CD14-positive monocyte (primary cell): ENCODE measurements around the gene FGFBP1. TPM values are rescaled to one million over a fixed set of nuclear protein-coding genes. Genes with fewer than 3 reads are reported as not detected.

Experiments
- DNase-seq, 3 donors: peaks; one replicate each; pipeline ENCODE4 v3.0.0-alpha.2; 2011 to 2022
- H2AFZ ChIP-seq: 2 replicates; pipeline ENCODE4 v1.6.0; 2012; ENCODE audit warnings: mild to moderate bottlenecking, low read depth, low read length, inconsistent platforms; ENCODE audit not compliant: insufficient read depth, poor library complexity, severe bottlenecking
- H3K27ac ChIP-seq, 2 donors: 1 replicate in 1 of 2; 2 replicates in 1 of 2; pipeline ENCODE4 v1.5.1; 2012 to 2013; ENCODE audit warnings: low read length in 2 of 2, control low read depth in 1 of 2, inconsistent platforms in 1 of 2, low read depth in 1 of 2, mild to moderate bottlenecking in 1 of 2
- H3K27me3 ChIP-seq, 2 donors: one replicate each; pipeline versions ENCODE4 v1.6.0 to v1.6.1; 2011 to 2013; ENCODE audit warnings: low read length in 2 of 2; ENCODE audit not compliant: control insufficient read depth in 2 of 2, insufficient read depth in 2 of 2
- H3K36me3 ChIP-seq, 2 donors: replicated peaks in 1 of 2; 1 replicate in 1 of 2; 2 replicates in 1 of 2; pipeline versions ENCODE4 v1.5.1 to v1.6.1; 2012 to 2013; ENCODE audit warnings: low read length in 2 of 2, control low read depth in 1 of 2, inconsistent platforms in 1 of 2, mild to moderate bottlenecking in 1 of 2; ENCODE audit not compliant: insufficient read depth in 2 of 2, control insufficient read depth in 1 of 2
- H3K4me1 ChIP-seq, 2 donors: 1 replicate in 1 of 2; 2 replicates in 1 of 2; pipeline versions ENCODE4 v1.5.1 to v1.6.1; 2012 to 2013; ENCODE audit warnings: low read length in 2 of 2, control low read depth in 1 of 2, inconsistent platforms in 1 of 2, mild to moderate bottlenecking in 1 of 2, moderate library complexity in 1 of 2; ENCODE audit not compliant: insufficient read depth in 2 of 2, control insufficient read depth in 1 of 2
- H3K4me2 ChIP-seq: replicated peaks from 2 replicates; pipeline ENCODE3; 2012; ENCODE audit warnings: low read length, moderate library complexity, mild to moderate bottlenecking; ENCODE audit not compliant: poor library complexity, severe bottlenecking; ENCODE audit errors: extremely low read depth
- H3K4me3 ChIP-seq, 3 experiments: fragments of 200-600 bp in 1 of 3; sonication (generic) in 1 of 3; replicated peaks in 1 of 3; 1 replicate in 2 of 3; 2 replicates in 1 of 3; pipeline ENCODE4 v1.5.1; 2011 to 2013; ENCODE audit warnings: low read length in 3 of 3, mild to moderate bottlenecking in 3 of 3, control low read depth in 2 of 3, low read depth in 2 of 3, inconsistent platforms in 1 of 3, moderate library complexity in 1 of 3
- H3K79me2 ChIP-seq: 2 replicates; pipeline ENCODE4 v1.6.0; 2012; ENCODE audit warnings: mild to moderate bottlenecking, control low read depth, inconsistent platforms, low read length, moderate library complexity; ENCODE audit not compliant: insufficient read depth
- H3K9ac ChIP-seq: 2 replicates; pipeline ENCODE4 v1.6.0; 2017; ENCODE audit warnings: low read length, mild to moderate bottlenecking; ENCODE audit not compliant: insufficient read depth, poor library complexity, severe bottlenecking
- H3K9me3 ChIP-seq, 2 donors: replicated peaks in 1 of 2; 1 replicate in 1 of 2; 2 replicates in 1 of 2; pipeline versions ENCODE4 v1.5.1 to v1.6.1; 2012 to 2013; ENCODE audit warnings: low read length in 2 of 2, control low read depth in 1 of 2; ENCODE audit not compliant: control insufficient read depth in 1 of 2, insufficient read depth in 1 of 2
- H4K20me1 ChIP-seq: 2 replicates; pipeline ENCODE4 v1.6.0; 2012; ENCODE audit warnings: mild to moderate bottlenecking, low read length, control low read depth, moderate library complexity; ENCODE audit not compliant: insufficient read depth
- H3K27ac Mint-ChIP-seq, 7 donors: one replicate each; pipeline ENCODE4 v1.8.0; 2020; ENCODE audit warnings: mild to moderate bottlenecking in 7 of 7, mixed read lengths in 7 of 7, moderate library complexity in 6 of 7, inconsistent platforms in 2 of 7
- H3K27me3 Mint-ChIP-seq, 3 donors: one replicate each; pipeline ENCODE4 v1.8.0; 2021 to 2022; ENCODE audit warnings: low read depth in 3 of 3, mild to moderate bottlenecking in 3 of 3, mixed read lengths in 3 of 3, moderate library complexity in 3 of 3, inconsistent platforms in 1 of 3
- H3K36me3 Mint-ChIP-seq, 2 donors: one replicate each; pipeline ENCODE4 v1.8.0; 2020; ENCODE audit warnings: mixed read lengths in 2 of 2, inconsistent platforms in 1 of 2, mild to moderate bottlenecking in 1 of 2
- H3K4me1 Mint-ChIP-seq: one replicate; pipeline ENCODE4 v1.8.0; 2020; ENCODE audit warnings: mild to moderate bottlenecking, mixed read lengths
- H3K4me3 Mint-ChIP-seq, 2 donors: one replicate each; pipeline ENCODE4 v1.8.0; 2020; ENCODE audit warnings: mild to moderate bottlenecking in 2 of 2, mixed read lengths in 2 of 2, moderate library complexity in 1 of 2
- H3K9me3 Mint-ChIP-seq, 7 donors: one replicate each; pipeline ENCODE4 v1.8.0; 2020 to 2022; ENCODE audit warnings: mixed read lengths in 7 of 7, mild to moderate bottlenecking in 6 of 7, moderate library complexity in 6 of 7, inconsistent platforms in 2 of 7
- CTCF ChIP-seq: fragments of 200-600 bp; IDR thresholded peaks from one replicate; pipeline ENCODE4 v1.8.0; 2022; ENCODE audit warnings: antibody characterized with exemption, mild to moderate bottlenecking
- WGBS: methylation state at CpG from one replicate; pipeline ENCODE4 v1.1.5; 2013; ENCODE audit warnings: missing lambda C conversion rate; ENCODE audit not compliant: insufficient coverage; 5-methylcytosine and 5-hydroxymethylcytosine counted together
- intact Hi-C, 2 donors: fragments of 100-400 bp; cut with micrococcal nuclease; formaldehyde crosslinking; loops; one replicate each; pipeline versions ENCODE4 v1.15.0 to v1.15.1; 2023
- polyA plus RNA-seq, 3 donors: library from polyadenylated mRNA; depleted of rRNA in 1 of 3; unstranded in 2 of 3; stranded (reverse) in 1 of 3; fragments of 300-500 nt in 2 of 3; fragments of >200 nt in 1 of 3; fragmentation: Illumina TruSeq in 2 of 3; gene quantifications; 1 replicate in 2 of 3; 2 replicates in 1 of 3; pipeline ENCODE4 v1.2.3, GENCODE V29; 2012 to 2021

Gene FGFBP1
- polyA plus RNA-seq, 3 donors, result not detected

DNA sequence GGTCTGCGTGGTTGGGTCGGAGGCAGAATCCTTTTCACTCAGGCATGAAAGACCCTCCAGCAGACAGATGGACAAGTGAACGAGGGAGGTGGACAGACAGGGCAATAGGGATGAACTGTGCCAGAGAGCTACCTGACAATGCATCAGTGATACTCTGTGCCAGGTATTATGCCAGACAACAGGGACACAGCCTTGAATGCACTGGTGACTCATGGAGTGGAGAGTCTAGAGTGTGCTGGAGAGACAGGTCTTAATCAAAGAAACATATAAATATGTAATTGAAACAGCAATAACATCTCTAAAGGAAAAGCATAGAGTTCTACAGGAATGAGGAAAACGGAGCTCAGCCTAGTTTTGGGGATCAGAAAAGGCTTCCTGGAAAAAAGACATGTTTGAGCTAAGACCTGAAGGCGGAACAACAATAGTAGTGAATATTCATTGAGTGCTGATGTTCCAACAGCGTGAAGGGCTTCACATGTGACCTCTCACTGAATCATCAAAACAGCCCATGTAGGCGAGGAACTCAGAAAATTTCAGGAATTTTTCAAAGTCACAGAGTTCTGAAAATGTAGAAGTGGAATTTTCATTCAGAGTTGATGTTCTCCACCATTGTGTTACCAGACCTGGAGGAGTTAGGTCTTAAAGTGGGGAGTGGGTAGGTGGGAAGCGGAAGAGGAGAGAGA lies 44.4 kb upstream of the FGFBP1 start:
- H3K27ac Mint-ChIP-seq, result no peak overlapping the region
- no peaks in the 10 kb centered on the region for H3K79me2 ChIP-seq
- H3K9me3 ChIP-seq, result no peaks in the 10 kb centered on the region
- no peaks in the 10 kb centered on the region for H4K20me1 ChIP-seq
- H3K4me2 ChIP-seq, result no peak overlapping the region
- H3K4me1 ChIP-seq, result peaks cover 0 to 6% of the 10 kb centered on the region in 2 donors
- H3K36me3 Mint-ChIP-seq, result no peaks in the 10 kb centered on the region
- WGBS, result 100% methylated on average over 5 of the region's 8 CpGs
- no peak overlapping the region for H3K9ac ChIP-seq
- H3K9me3 Mint-ChIP-seq, result no peaks in the 10 kb centered on the region
- H2AFZ ChIP-seq, result no peak overlapping the region
- peaks cover 6% of the 10 kb centered on the region for H3K4me1 Mint-ChIP-seq
- H3K4me3 Mint-ChIP-seq, result no peak overlapping the region
- TF ChIP-seq CTCF, result no peak
- DNase-seq, result no peak
- no peaks in the 10 kb centered on the region for H3K36me3 ChIP-seq
- H3K27me3 ChIP-seq, result no peaks in the 10 kb centered on the region
- no peak overlapping the region for H3K4me3 ChIP-seq
- peaks cover 0 to 4% (median 0%) of the 10 kb centered on the region in 3 donors for H3K27me3 Mint-ChIP-seq
- no peak overlapping the region for H3K27ac ChIP-seq
- intact Hi-C loops, result no loop called here

DNA sequence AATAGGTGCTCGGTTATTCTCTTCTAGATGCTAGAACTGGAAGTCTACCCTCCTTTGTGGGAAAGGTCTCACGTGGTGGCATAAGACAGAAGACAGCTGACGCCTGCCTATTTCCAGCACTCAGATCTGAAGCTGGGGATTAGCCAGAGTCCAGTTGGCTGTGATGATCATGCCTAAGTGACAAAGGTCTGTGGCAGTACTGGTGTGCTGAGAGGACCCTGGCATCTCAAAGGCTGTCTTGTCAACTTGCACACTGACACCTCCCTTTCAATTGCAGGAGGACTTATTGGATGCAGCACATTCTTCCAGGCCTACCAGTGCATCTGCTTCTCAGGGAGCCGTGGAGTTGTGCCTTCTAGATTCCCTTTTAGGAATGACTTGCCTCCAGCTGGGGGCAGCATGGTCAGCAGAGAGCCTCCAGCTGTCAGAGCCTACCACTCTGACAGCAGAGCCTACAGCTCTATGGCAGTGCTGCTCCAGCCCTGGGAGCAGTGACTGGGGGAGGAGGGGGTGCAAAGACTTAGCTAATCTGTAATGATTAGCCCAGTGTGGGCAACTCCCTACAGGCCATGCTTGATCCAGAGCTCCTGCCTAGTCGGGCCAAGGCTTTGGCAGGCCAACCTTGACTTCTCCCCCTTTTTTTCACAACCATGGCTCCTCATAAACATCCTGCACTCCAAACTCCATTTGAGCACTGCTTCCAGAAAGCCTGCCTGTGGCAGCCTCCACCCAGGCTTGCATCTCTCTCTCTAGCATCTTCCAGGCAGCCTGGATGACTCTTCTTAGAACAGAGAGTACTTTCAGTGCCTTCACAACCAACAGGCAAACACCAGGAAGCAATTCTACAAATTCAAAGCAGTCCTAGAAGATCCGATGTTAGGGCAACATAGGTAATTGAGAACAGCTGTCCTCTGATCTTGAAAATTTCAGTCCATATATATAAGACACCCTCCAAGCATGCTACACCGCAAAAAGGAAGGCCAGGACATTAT lies 38.2 kb upstream of the FGFBP1 start:
- 97% methylated on average over 7 of the region's 7 CpGs for WGBS
- no peak overlapping the region for H3K4me3 ChIP-seq
- H3K4me3 Mint-ChIP-seq, result no peak overlapping the region
- H3K36me3 Mint-ChIP-seq, result no peaks in the 10 kb centered on the region
- H3K27ac Mint-ChIP-seq, result no peak overlapping the region
- no peaks in the 10 kb centered on the region for H3K79me2 ChIP-seq
- H3K27ac ChIP-seq, result no peak overlapping the region
- H3K4me1 Mint-ChIP-seq, result peaks cover 6% of the 10 kb centered on the region
- no peaks in the 10 kb centered on the region for H4K20me1 ChIP-seq
- H3K27me3 Mint-ChIP-seq, result peaks cover 0 to 5% (median 1%) of the 10 kb centered on the region in 3 donors
- H3K9me3 ChIP-seq, result no peaks in the 10 kb centered on the region
- no peak for DNase-seq
- H3K27me3 ChIP-seq, result no peaks in the 10 kb centered on the region
- H3K36me3 ChIP-seq, result no peaks in the 10 kb centered on the region
- no peak for TF ChIP-seq CTCF
- intact Hi-C loops, result no loop called here
- H2AFZ ChIP-seq, result no peak overlapping the region
- no peaks in the 10 kb centered on the region for H3K9me3 Mint-ChIP-seq
- H3K9ac ChIP-seq, result no peak overlapping the region
- H3K4me2 ChIP-seq, result no peak overlapping the region
- peaks cover 0 to 6% of the 10 kb centered on the region in 2 donors for H3K4me1 ChIP-seq
